ENCODE results near the gene CXCL17.

DNA sequence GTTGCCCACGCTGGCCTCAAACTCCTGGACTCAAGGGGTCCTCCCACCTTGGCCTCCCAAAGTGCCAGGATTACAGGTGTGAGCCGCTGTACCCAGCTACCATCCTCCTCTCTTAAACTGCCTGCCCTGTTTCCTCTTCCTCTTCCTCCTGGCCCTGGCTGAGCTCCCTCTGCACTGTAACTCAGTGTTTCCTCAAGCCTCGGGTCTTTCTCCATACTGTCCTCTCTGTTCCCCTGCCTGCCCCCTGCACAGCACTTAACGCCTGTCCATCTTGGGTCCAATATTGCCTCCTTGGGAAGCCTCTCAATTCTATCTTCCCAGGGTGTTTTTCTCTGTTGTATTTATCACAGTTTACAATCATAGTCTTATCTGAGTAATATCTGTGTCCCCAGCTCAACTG lies 21.6 kb downstream of the CXCL17 start:
- TF ChIP-seq, protein P1, sequence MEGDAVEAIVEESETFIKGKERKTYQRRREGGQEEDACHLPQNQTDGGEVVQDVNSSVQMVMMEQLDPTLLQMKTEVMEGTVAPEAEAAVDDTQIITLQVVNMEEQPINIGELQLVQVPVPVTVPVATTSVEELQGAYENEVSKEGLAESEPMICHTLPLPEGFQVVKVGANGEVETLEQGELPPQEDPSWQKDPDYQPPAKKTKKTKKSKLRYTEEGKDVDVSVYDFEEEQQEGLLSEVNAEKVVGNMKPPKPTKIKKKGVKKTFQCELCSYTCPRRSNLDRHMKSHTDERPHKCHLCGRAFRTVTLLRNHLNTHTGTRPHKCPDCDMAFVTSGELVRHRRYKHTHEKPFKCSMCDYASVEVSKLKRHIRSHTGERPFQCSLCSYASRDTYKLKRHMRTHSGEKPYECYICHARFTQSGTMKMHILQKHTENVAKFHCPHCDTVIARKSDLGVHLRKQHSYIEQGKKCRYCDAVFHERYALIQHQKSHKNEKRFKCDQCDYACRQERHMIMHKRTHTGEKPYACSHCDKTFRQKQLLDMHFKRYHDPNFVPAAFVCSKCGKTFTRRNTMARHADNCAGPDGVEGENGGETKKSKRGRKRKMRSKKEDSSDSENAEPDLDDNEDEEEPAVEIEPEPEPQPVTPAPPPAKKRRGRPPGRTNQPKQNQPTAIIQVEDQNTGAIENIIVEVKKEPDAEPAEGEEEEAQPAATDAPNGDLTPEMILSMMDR (IDR thresholded peaks at IDR 0.05; ENCODE audit: insufficient read depth, low read length), result no peak
- TF ChIP-seq SPI1 (IDR thresholded peaks at IDR 0.05; ENCODE audit: borderline replicate concordance, low read depth) (no peak), POLR2AphosphoS5 (IDR thresholded peaks at IDR 0.05; ENCODE audit: low read depth) (no peak), GABPA (IDR thresholded peaks at IDR 0.05; ENCODE audit: low read depth) (no peak)
- TF ChIP-seq, protein P2, sequence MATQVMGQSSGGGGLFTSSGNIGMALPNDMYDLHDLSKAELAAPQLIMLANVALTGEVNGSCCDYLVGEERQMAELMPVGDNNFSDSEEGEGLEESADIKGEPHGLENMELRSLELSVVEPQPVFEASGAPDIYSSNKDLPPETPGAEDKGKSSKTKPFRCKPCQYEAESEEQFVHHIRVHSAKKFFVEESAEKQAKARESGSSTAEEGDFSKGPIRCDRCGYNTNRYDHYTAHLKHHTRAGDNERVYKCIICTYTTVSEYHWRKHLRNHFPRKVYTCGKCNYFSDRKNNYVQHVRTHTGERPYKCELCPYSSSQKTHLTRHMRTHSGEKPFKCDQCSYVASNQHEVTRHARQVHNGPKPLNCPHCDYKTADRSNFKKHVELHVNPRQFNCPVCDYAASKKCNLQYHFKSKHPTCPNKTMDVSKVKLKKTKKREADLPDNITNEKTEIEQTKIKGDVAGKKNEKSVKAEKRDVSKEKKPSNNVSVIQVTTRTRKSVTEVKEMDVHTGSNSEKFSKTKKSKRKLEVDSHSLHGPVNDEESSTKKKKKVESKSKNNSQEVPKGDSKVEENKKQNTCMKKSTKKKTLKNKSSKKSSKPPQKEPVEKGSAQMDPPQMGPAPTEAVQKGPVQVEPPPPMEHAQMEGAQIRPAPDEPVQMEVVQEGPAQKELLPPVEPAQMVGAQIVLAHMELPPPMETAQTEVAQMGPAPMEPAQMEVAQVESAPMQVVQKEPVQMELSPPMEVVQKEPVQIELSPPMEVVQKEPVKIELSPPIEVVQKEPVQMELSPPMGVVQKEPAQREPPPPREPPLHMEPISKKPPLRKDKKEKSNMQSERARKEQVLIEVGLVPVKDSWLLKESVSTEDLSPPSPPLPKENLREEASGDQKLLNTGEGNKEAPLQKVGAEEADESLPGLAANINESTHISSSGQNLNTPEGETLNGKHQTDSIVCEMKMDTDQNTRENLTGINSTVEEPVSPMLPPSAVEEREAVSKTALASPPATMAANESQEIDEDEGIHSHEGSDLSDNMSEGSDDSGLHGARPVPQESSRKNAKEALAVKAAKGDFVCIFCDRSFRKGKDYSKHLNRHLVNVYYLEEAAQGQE (IDR thresholded peaks at IDR 0.05; ENCODE audit: insufficient replicate concordance, low read depth), result no peak
